ENCODE measurements around the gene DMC1.

DNA sequence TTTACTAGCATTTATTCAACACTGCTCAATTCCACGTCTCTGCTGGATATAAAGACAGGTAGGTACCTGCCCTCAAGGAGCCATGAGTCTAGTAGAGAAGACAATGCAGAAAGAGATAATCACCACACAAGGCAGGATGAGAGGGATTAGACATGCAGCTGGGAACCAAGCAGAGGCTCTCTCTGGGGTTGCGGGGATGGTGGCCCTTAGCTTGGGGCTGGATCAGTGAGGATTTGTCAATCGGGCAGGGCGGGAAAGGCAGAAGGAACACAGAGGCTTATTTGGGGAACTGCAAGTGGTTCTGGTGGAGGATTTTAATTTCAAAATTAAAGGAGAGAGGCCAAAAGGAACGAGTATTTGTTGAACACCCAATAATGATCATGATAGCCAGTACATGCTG, 8.5 kb upstream of the DMC1 start:
- TF ChIP-seq, protein P1, sequence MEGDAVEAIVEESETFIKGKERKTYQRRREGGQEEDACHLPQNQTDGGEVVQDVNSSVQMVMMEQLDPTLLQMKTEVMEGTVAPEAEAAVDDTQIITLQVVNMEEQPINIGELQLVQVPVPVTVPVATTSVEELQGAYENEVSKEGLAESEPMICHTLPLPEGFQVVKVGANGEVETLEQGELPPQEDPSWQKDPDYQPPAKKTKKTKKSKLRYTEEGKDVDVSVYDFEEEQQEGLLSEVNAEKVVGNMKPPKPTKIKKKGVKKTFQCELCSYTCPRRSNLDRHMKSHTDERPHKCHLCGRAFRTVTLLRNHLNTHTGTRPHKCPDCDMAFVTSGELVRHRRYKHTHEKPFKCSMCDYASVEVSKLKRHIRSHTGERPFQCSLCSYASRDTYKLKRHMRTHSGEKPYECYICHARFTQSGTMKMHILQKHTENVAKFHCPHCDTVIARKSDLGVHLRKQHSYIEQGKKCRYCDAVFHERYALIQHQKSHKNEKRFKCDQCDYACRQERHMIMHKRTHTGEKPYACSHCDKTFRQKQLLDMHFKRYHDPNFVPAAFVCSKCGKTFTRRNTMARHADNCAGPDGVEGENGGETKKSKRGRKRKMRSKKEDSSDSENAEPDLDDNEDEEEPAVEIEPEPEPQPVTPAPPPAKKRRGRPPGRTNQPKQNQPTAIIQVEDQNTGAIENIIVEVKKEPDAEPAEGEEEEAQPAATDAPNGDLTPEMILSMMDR (IDR thresholded peaks at IDR 0.05; ENCODE audit: low read depth, low read length) = no peak
- no peak for TF ChIP-seq EZH2phosphoT487 (IDR thresholded peaks at IDR 0.05; ENCODE audit: low read depth)
